ENCODE data around the gene HNRNPL.

GRCh38 chr19:38890686-38891085 lies 40.9 kb upstream of the HNRNPL start:
- TF ChIP-seq CTCF (conservative IDR thresholded peaks at IDR 0.05; ENCODE audit: low read length) (no peak), EZH2phosphoT487 (IDR thresholded peaks at IDR 0.05; ENCODE audit: borderline replicate concordance) (no peak)

All from Loucy (cell line).